GM18505 (cell line): ENCODE results near the gene ZDHHC8.
A peak's percentile ranks its signal among the peaks of the same experiment; 100 is the strongest.

Source experiments
- ATAC-seq: cut with Tn5 transposase; IDR thresholded peaks from one replicate; pipeline ENCODE4 v1.9.1; 2021; ENCODE audit not compliant: unreplicated experiment
- POLR2A ChIP-seq: IDR thresholded peaks from 4 replicates; pipeline ENCODE4 v1.6.1; 2011; ENCODE audit warnings: borderline replicate concordance; ENCODE audit not compliant: insufficient read depth, insufficient read length; ENCODE audit errors: extremely low read depth

Gene ZDHHC8

DNA sequence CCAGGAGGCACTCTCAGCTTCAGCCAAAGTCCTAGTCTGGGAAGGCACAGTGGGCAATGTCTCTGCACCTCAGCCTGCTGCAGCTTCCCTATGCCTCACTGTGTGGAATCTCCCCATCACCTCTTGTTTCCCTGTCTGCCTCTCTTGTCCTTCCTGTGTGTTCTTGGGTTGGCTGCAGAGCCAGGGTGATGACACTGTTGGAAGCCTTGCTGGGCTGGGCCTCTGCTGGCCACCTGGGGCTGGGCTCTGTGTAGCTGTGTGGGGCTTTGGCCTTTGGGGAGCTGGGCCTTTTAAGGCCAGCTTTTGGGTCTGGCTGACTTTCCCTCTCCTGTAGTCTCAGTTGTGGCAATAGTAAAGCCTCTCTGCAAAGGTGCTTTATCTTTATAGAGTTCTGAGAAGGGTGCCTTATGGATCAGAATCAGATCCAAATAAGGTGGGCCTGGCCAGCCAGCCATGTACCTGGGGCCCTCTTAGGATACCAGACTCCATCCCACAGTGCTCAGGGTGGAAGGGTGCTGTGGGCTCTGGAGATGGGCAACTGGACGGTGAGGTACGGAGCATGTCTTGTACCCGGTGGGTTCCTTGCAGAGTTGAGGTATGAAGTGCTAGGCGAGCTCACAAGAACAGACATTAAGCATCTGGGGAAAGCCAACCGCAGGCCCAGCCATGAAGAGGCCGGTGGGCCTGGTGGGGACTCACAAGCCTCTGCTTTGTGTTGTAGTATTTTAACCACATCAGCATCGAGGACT, 26.0 kb upstream of the ZDHHC8 start:
- no peak for ATAC-seq
- no peak for TF ChIP-seq POLR2A

DNA sequence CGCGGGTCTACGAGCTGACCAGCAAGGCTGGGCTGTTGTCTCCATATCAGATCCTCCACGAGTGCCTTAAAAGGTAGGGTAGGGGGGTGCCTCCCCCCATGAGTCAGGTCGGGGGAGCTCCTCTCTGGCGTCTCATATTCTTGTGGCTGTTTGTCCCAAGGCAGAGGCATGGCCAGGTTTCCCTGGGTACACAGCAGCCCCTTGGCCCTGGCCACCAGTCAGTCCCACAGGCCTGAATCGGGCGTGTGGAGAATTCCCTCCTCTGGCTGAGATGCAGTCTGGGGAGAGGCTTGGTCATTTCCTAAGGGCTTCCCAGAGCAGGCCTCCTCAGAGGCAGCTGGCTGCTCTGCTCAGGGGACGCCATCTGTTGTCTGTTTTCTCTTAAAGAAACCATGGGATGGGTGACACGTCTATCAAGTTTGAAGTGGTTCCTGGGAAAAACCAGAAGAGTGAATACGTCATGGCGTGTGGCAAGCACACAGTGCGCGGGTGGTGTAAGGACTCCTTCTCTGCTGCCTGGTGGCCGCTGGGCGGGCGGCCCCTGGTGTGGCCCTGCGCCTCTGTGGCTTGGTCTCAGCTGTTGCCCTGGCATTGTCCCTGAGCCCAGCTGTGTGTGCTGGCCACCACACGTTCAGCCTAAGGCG, 25.3 kb upstream of the ZDHHC8 start:
- no peak for ATAC-seq
- TF ChIP-seq POLR2A: no peak

DNA sequence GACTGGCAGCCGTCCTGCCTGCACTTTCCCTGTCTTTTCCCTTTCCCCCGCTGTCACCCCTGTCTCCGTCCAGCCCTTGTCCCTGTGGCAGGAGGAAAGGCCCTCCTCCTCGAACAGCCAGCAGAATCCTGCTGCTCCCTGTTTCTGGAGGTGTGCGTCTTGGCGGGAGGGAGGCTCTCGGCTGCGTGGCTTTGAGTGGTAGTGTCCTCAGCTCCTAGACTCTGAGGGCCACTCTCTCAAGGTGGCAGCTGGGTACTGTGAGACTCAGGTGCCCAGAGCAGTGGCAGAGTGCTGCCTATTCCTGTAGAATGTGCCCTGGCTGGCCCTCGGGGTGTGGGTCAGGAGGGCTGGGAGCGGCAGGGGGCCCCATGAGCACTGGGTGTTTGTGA, 24.8 kb upstream of the ZDHHC8 start:
- no peak for ATAC-seq
- TF ChIP-seq POLR2A: no peak

GRCh38 chr22:20107471-20107901, 24.1 kb upstream of the ZDHHC8 start:
- no peak for ATAC-seq
- no peak for TF ChIP-seq POLR2A

DNA sequence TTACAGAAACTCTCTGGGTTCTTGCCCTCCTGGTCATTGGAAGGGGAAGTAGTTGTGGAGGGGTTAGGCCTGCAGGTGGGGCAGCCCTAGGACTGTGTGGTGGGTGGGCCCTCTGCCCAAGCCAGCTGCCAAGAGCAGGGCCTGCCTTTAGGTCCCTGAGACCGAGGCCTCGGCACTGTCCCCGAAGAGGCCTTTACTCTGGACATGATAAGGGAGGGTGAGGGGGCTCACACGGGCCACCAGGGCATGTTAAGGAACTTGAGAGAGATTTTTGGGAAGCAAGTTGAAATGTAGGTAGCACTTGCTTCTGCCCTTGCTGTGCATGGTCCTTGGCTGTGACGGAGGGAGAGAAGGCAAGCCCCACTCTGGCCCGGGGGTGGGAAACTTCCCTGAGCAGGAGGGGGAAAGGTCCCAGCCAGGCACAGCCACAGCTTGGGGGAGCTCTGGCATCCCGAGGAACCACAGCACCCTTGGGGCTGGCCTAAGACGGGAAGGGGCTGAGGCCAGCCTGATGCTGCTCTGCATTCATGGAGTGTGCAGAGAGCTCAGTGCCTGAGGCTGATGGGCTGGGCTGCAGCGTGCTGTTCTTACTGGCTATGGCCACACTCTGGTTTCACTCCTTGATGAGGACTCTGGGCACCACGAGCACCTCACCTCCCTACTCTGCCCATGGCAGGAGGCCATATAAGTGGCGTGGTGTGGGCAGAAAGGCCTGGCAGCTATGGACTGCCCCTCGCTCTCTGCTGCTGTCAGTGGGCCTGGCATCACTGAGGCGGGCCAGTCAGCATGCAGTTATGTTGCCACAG, 23.4 kb upstream of the ZDHHC8 start:
- no peak for ATAC-seq
- no peak for TF ChIP-seq POLR2A

GRCh38 chr22:20108757-20109230, 22.8 kb upstream of the ZDHHC8 start:
- no peak for ATAC-seq
- TF ChIP-seq POLR2A: no peak

DNA sequence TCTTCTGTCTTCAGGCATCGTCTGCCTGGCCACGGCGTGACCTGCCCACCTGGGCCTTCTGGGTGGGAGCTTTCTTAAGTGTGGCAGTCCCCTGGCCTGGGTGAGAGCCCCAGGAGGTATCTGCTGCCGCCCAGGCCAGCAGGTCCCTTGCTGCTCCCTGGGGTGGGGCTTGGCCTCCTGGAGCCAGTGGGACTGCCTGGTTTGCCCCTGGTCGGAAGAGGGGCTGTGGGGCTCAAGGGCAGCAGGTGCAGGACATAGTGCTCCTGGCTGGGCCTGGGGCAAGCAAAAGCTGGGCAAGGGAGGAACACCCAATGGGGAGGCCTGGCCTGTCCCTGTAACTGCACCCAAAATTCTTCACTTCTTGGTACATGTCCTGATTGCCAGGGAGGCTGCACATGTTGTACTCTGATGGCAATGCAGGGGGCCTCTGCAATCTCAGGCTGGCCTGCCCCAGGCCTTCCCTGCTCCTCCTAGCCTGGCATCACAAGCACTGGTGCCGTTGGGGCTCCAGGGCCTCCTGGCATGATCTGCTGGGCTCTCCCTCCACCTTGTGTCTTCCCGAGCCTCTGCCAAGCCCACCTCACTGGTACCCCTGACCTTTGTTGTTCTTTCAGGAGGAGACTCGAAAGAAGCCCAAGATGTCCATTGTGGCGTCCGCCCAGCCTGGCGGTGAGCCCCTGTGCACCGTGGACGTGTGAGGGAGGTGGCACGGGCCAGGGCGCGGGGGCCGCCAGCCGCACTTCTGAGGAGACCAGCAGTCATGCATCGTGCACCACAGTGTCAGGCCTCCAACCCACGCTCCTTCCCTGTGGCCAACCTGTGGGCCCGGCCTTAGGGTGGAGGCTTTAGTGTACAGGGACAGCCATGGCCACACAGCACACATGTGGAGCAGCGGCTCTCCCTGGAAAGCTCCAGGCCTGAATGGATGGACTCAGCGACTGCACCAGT, 21.9 kb upstream of the ZDHHC8 start:
- no peak for ATAC-seq
- peak; percentile 21 for TF ChIP-seq POLR2A

DNA sequence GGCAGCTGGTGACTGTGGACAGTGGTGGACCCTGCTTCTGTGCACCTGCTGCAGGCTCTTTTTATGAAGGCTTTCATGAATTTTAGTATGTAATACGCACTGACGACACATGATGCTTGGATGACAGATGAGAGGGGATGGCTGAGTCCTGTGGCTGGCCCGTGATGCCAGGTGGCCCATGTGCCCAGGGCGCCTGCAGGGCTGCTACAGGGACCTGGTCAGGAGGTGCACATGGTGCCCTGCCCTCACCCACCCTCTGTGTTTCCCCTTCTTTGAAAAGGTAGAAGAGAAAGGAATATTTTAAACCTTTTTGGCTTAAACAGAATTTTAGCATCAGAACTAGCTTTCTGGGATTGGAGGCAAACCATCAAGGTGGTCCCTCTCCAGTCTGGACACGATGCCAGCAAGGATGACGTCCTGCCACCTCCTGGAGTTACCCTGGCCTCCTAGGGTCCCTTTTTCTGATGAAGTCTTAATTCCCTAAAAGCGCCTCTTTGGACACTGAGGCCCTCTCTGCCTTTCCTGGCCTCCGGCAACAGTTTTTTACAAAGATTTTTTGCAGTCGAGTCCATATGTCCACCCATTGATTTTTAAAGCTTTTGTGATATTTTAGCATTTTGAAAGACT, 21.1 kb upstream of the ZDHHC8 start:
- ATAC-seq: no peak
- peak; percentile 10 for TF ChIP-seq POLR2A

DNA sequence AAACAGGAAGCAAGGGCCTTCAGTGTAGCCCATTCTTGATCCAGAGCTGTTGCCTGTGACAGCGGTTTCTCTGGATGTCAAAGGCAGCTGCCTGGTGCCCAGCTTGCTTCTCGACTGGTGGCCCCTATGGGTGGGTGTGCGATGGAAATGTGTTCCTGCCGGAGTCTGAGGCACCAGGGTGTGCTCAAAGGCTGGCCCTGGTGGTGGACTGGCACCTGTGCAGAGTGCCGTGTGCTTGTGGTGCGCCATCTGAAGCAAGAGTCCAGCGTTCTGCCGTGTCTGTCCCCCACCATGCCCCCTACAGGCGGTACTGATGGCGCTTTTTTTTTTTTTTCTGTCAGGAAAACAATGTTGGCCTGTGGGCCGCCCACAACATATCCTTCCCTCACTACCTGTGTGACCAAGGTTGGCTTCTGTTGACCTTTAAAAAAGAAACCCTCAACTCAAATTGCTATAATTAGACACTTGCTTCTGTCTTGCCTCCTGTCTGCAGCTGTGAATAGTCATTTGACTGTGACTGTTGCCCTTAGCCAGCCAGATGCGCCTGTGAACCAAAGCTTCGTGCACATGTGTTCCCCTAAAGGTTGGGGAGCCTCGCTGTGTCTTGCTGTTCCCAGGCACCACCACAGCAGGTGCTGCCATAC, 20.4 kb upstream of the ZDHHC8 start:
- TF ChIP-seq POLR2A: peak; percentile 36

DNA sequence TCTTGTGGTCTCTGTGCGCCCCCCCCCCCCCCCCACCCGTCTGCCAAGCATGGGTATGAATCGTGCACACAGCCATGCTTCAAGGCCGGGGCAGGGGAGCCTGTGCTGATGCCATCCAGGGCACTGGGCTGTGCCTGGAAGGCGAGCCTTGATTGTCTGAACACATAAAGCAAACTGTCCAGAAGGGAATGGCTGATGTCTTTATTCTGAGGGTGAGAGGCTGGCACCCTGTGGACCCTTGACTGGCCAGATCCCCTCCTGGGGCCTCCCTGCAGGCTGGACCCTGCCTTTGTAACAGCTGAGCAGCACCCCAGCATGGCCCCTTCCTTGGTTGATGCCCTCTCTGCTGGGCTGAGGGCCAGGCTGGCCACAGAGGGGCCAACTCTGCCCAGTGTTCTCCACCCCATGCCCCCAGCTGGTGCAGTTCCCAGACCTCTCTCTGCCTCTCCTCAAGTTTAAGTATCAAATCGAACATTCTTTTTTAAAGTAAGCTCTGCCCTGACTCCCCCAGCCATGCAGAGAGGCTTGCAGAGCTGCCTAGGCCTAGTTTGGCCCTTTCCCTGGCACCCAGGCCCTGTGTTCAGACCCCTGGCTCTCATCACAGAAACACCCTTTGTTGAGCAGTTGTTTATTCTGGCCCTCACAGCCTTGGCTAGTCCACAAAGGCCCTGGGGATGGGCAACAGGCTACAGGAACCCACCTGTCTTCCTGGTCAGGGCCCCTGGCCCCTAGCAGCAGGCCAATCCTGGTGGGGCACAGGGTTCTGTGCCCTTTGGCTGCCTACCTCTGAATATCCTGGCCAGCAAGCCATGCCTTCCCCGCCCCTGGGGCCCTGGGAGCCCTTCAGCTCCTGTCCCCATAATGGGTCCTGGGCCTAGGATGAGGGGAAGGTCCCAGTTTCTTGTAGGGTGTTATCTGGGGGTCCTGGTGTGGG, 19.6 kb upstream of the ZDHHC8 start:
- TF ChIP-seq POLR2A: no peak
- no peak for ATAC-seq

More for the DNA sequence above, 20.4 kb upstream of the ZDHHC8 start:
- no peak for ATAC-seq
